ENCODE data around the gene OARD1. TPM values are rescaled to one million over a fixed set of nuclear protein-coding genes. Genes with fewer than 3 reads are reported as not detected.

The OARD1 gene
- total and polyA plus RNA-seq, 10 of the 15 experiments (the other 5 are each of a cell fraction or from before 2014, with no cell fraction given) = 19.0 to 63.5 (median 43.6) TPM

DNA sequence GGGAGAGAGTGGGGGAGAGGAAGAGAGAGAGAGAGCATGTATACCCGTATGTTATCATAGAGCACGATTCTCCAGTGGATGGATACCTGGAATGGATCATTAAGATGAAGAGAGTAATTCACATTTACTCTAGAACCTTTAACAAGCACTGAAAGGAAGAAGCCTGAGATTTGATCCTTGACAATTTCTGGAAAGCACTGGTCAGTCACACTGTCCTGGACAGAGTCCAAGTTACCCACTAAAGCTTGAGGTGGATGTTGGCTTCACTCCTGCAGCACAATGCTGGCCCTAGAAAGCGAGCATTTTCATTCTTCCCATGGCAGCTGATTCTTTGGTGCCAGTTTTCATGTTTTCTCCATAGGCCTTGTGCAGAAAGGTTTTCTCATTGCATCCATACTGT lies 26.2 kb upstream of the OARD1 start (continued):
- no peak for TF ChIP-seq BHLHE40 (IDR thresholded peaks at IDR 0.05; ENCODE audit: borderline replicate concordance in 1 of 2, low read depth in 2 of 2, low read length in 1 of 2)
- no peak for TF ChIP-seq RCOR1 (conservative IDR thresholded peaks at IDR 0.05; ENCODE audit: low read depth, low read length)

DNA sequence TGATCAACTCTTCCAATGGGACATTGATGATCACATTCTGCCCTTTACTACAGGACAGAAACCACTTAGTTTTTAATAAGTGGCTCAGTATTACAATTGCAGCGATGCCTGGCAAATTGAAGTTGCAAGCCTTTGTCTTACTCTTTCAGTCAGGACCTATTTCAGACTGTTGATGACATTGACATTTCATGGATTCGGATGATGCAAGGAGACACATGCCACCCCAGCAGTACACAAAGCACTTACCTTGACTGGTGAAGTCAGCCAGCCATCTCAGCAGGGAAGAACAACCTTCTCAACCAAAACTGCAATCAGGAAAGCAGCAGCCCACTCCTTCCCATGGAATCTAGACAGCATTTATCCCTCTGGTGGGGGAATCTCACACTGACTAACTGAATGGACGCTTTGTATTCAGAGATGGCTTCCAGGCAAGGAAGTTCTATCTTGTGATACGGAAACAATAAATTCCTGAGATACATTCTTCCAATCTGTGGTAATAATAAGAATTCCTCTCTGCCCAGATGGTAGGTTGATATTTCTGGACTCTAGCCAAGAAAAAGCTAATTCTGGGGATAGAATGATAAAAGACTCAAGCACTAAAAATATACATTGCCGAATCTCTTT lies 25.4 kb upstream of the OARD1 start:
- Histone ChIP-seq H3K4me1 (ENCODE audit: control insufficient read depth, insufficient read depth, low read length) (no peaks in the 10 kb centered on the region), H3K4me3 (no peak overlapping the region), H3K9me3 (replicated peaks; ENCODE audit: control insufficient read depth, insufficient read depth, low read length) (no peaks in the 10 kb centered on the region), H3K27me3 (replicated peaks in 1 of 2; ENCODE audit: control insufficient read depth in 2 of 2, insufficient read depth in 2 of 2, low read length in 1 of 2) (no peaks in the 10 kb centered on the region), H4K20me1 (ENCODE audit: control insufficient read depth, insufficient read depth) (no peaks in the 10 kb centered on the region), H3K4me2 (ENCODE audit: control insufficient read depth, insufficient read depth) (no peak overlapping the region), H2AFZ (ENCODE audit: control insufficient read depth, low read depth, low read length) (no peak overlapping the region), H3K79me2 (ENCODE audit: control insufficient read depth, insufficient read depth, low read length) (no peaks in the 10 kb centered on the region), H3K36me3 (ENCODE audit: control insufficient read depth in 2 of 2, insufficient read depth in 2 of 2, low read length in 1 of 2) (peaks cover 14 to 50% of the 10 kb centered on the region in 2 experiments), H3K9ac (ENCODE audit: control insufficient read depth, insufficient read depth, low read length) (no peak overlapping the region), H3K27ac (ENCODE audit: control insufficient read depth, insufficient read depth) (no peak overlapping the region)
- 98% methylated on average over 5 of the region's 5 CpGs for WGBS (ENCODE audit: insufficient coverage, insufficient replicate concordance, low lambda C conversion rate, missing lambda C conversion rate)
- ChIA-PET CTCF (no interaction called here), POLR2A (no interaction called here), RAD21 (ENCODE audit: unreplicated experiment) (no interaction called here), SMC1A (ENCODE audit: uncharacterized antibody, unreplicated experiment) (no interaction called here)
- TF ChIP-seq, protein P1, sequence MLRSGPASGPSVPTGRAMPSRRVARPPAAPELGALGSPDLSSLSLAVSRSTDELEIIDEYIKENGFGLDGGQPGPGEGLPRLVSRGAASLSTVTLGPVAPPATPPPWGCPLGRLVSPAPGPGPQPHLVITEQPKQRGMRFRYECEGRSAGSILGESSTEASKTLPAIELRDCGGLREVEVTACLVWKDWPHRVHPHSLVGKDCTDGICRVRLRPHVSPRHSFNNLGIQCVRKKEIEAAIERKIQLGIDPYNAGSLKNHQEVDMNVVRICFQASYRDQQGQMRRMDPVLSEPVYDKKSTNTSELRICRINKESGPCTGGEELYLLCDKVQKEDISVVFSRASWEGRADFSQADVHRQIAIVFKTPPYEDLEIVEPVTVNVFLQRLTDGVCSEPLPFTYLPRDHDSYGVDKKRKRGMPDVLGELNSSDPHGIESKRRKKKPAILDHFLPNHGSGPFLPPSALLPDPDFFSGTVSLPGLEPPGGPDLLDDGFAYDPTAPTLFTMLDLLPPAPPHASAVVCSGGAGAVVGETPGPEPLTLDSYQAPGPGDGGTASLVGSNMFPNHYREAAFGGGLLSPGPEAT (IDR thresholded peaks at IDR 0.05; ENCODE audit: low read depth) = no peak
- no peak for TF ChIP-seq SIX5 (IDR thresholded peaks at IDR 0.05; ENCODE audit: low read depth, low read length, severe bottlenecking)
- no peak for TF ChIP-seq NFYA (IDR thresholded peaks at IDR 0.05; ENCODE audit: borderline replicate concordance, low read depth, low read length)
- TF ChIP-seq GABPA (IDR thresholded peaks at IDR 0.05; ENCODE audit: low read depth) = no peak
- TF ChIP-seq TAF1 (IDR thresholded peaks at IDR 0.05; ENCODE audit: borderline replicate concordance, low read depth, low read length) = no peak
- TF ChIP-seq CBX5 (IDR thresholded peaks at IDR 0.05; ENCODE audit: low read depth) = no peak
- TF ChIP-seq SMAD5 (IDR thresholded peaks at IDR 0.05; ENCODE audit: low read depth) = no peak
- TF ChIP-seq, protein P2, sequence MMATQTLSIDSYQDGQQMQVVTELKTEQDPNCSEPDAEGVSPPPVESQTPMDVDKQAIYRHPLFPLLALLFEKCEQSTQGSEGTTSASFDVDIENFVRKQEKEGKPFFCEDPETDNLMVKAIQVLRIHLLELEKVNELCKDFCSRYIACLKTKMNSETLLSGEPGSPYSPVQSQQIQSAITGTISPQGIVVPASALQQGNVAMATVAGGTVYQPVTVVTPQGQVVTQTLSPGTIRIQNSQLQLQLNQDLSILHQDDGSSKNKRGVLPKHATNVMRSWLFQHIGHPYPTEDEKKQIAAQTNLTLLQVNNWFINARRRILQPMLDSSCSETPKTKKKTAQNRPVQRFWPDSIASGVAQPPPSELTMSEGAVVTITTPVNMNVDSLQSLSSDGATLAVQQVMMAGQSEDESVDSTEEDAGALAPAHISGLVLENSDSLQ (IDR thresholded peaks at IDR 0.05) = no peak
- no peak for TF ChIP-seq MTA3 (IDR thresholded peaks at IDR 0.05; ENCODE audit: borderline replicate concordance, low read length)
- no peak for TF ChIP-seq NFXL1 (IDR thresholded peaks at IDR 0.05; ENCODE audit: borderline replicate concordance)
- no peak for TF ChIP-seq EED (IDR thresholded peaks at IDR 0.05; ENCODE audit: low read depth)
- TF ChIP-seq POLR2AphosphoS5 (IDR thresholded peaks at IDR 0.05; ENCODE audit: low read length) = no peak
- DNase-seq (ENCODE audit: low read depth, low spot score) (no peak), ATAC-seq (no peak), FAIRE-seq (no peak)
- intact Hi-C loops (cut with micrococcal nuclease; ENCODE audit: unreplicated experiment) (no loop called here), in situ Hi-C loops (cut with MboI) (loop anchor here (5.0 kb wide), 1 partner anchor 225 kb away; no protein-coding TSS in a partner anchor)
- no TSS peak for BruUV-seq (replicated peaks)

Data from GM12878 (cell line).